GM12878 (cell line): Measurements from ENCODE around the gene LRBA. TPM values are rescaled to one million over a fixed set of nuclear protein-coding genes. Genes with fewer than 3 reads are reported as not detected.

ENCODE experiments used
- ATAC-seq: fragments of 200-7000 bp; cut with Tn5 transposase; 3 replicates; pipeline ENCODE4 v1.9.1; 2020; ENCODE audit warnings: mild to moderate bottlenecking, moderate library complexity
- BruUV-seq: library from RNA; stranded (reverse); fragments of 400-500 nt; replicated peaks from 2 replicates; lab custom pipeline; 2021; lab: Mats Ljungman, UMichigan
- CTCF ChIA-PET: fragments of 300-600 bp; sonication (Branson Sonifier 250); formaldehyde crosslinking; extraction: SDS; loops from one replicate; lab custom pipeline; 2021; ENCODE audit warnings: inconsistent platforms; lab: Yijun Ruan, JAX
- POLR2A ChIA-PET: fragments of 350-600 bp; formaldehyde crosslinking; extraction: SDS; loops from one replicate; lab custom pipeline; 2021; ENCODE audit warnings: inconsistent platforms; lab: Charles Lee
- RAD21 ChIA-PET: fragments of 300-600 bp; sonication (Branson Sonifier 250); formaldehyde crosslinking; loops from one replicate; lab custom pipeline; 2023; ENCODE audit warnings: antibody characterized with exemption; ENCODE audit not compliant: unreplicated experiment; lab: Charles Lee
- SMC1A ChIA-PET: fragments of 300-600 bp; sonication (Branson Sonifier 250); formaldehyde crosslinking; loops from one replicate; lab custom pipeline; 2023; ENCODE audit not compliant: unreplicated experiment, uncharacterized antibody; lab: Charles Lee
- DNase-seq: peaks from one replicate; pipeline ENCODE4 v3.0.0-alpha.2; 2011; ENCODE audit warnings: low read depth, low spot score
- FAIRE-seq: peaks from 3 replicates; lab custom pipeline; 2011; peaks lifted over from hg19 to GRCh38; lab: Jason Lieb, UNC
- H2AFZ ChIP-seq: 2 replicates; pipeline ENCODE4 v1.6.0; 2011; ENCODE audit warnings: low read depth, low read length, control low read depth; ENCODE audit not compliant: control insufficient read depth
- H3K27ac ChIP-seq: 2 replicates; pipeline ENCODE4 v1.5.1; 2011; ENCODE audit warnings: control low read depth; ENCODE audit not compliant: control insufficient read depth, insufficient read depth
- H3K27me3 ChIP-seq, 2 experiments: replicated peaks in 1 of 2; 2 replicates each; pipeline versions ENCODE4 v1.6.0 to v1.6.1; 2011; ENCODE audit warnings: low read length in 1 of 2; ENCODE audit not compliant: control insufficient read depth in 2 of 2, insufficient read depth in 2 of 2
- H3K36me3 ChIP-seq, 2 experiments: 2 replicates each; pipeline ENCODE4 v1.5.1; 2011; ENCODE audit warnings: low read length in 1 of 2; ENCODE audit not compliant: control insufficient read depth in 2 of 2, insufficient read depth in 2 of 2
- H3K4me1 ChIP-seq: 2 replicates; pipeline ENCODE4 v1.6.1; 2011; ENCODE audit warnings: mild to moderate bottlenecking, low read length, moderate library complexity, mixed read lengths; ENCODE audit not compliant: control insufficient read depth, insufficient read depth
- H3K4me2 ChIP-seq: 2 replicates; pipeline ENCODE4 v1.6.0; 2011; ENCODE audit warnings: control low read depth; ENCODE audit not compliant: control insufficient read depth, insufficient read depth
- H3K4me3 ChIP-seq: fragments of 200-600 bp; sonication (generic); 2 replicates; pipeline ENCODE4 v1.5.1; 2016
- H3K79me2 ChIP-seq: 2 replicates; pipeline ENCODE4 v1.6.0; 2011; ENCODE audit warnings: low read length; ENCODE audit not compliant: control insufficient read depth, insufficient read depth
- H3K9ac ChIP-seq: 2 replicates; pipeline ENCODE4 v1.8.0; 2011; ENCODE audit warnings: low read length, control low read depth, mixed read lengths; ENCODE audit not compliant: control insufficient read depth, insufficient read depth
- H3K9me3 ChIP-seq: replicated peaks from 3 replicates; pipeline ENCODE4 v1.5.1; 2011; ENCODE audit warnings: mild to moderate bottlenecking, low read length; ENCODE audit not compliant: control insufficient read depth, insufficient read depth
- H4K20me1 ChIP-seq: 2 replicates; pipeline ENCODE4 v1.6.0; 2011; ENCODE audit not compliant: control insufficient read depth, insufficient read depth
- BRCA1 ChIP-seq: IDR thresholded peaks from 2 replicates; pipeline ENCODE4 v1.6.1; 2011; ENCODE audit warnings: low read depth, low read length, improper control_type of control experiment
- ETV6 ChIP-seq, 2 experiments: fragments of 450-650 bp in 1 of 2; IDR thresholded peaks in 1 of 2; conservative IDR thresholded peaks in 1 of 2; 2 replicates each; pipeline ENCODE4 v1.6.1; 2014; ENCODE audit warnings: antibody characterized with exemption in 1 of 2, borderline replicate concordance in 1 of 2, low read depth in 1 of 2, mild to moderate bottlenecking in 1 of 2, moderate library complexity in 1 of 2
- GABPA ChIP-seq: IDR thresholded peaks from 2 replicates; pipeline ENCODE4 v1.6.1; 2014; ENCODE audit warnings: antibody characterized with exemption, low read depth, mild to moderate bottlenecking, inconsistent platforms
- HDGF ChIP-seq: fragments of 450-650 bp; IDR thresholded peaks from 2 replicates; pipeline ENCODE4 v1.6.1; 2016; ENCODE audit warnings: antibody characterized with exemption
- MYC ChIP-seq: IDR thresholded peaks from 2 replicates; pipeline ENCODE4 v1.6.1; 2011; ENCODE audit warnings: mild to moderate bottlenecking, low read length, moderate library complexity, inconsistent platforms; ENCODE audit not compliant: insufficient read depth, insufficient replicate concordance, insufficient read length, severe bottlenecking
- NFIC ChIP-seq: IDR thresholded peaks from 2 replicates; pipeline ENCODE4 v1.6.1; 2012; ENCODE audit warnings: low read depth, mild to moderate bottlenecking, inconsistent platforms, low read length, moderate library complexity
- RBBP5 ChIP-seq: fragments of 200-600 bp; sonication (generic); conservative IDR thresholded peaks from 2 replicates; pipeline ENCODE4 v1.6.1; 2016
- SIN3A ChIP-seq: IDR thresholded peaks from 2 replicates; pipeline ENCODE4 v1.6.1; 2012; ENCODE audit warnings: low read depth, low read length, improper control_type of control experiment
- SIX5 ChIP-seq: IDR thresholded peaks from 2 replicates; pipeline ENCODE4 v1.6.1; 2011; ENCODE audit warnings: mild to moderate bottlenecking, low read depth, low read length, moderate library complexity; ENCODE audit not compliant: severe bottlenecking
- WGBS: methylation state at CpG from one replicate; pipeline ENCODE4 v1.1.6; 2016; ENCODE audit warnings: low lambda C conversion rate; ENCODE audit not compliant: insufficient replicate concordance, insufficient coverage; ENCODE audit errors: missing lambda C conversion rate; 5-methylcytosine and 5-hydroxymethylcytosine counted together
- in situ Hi-C: fragments of 300-500 bp; cut with MboI; formaldehyde crosslinking; loops from 9 replicates; pipeline ENCODE4 v1.14.3; 2018; ENCODE audit warnings: mixed read lengths
- intact Hi-C: fragments of 100-400 bp; cut with micrococcal nuclease; formaldehyde crosslinking; loops from one replicate; pipeline ENCODE4 v1.14.2; 2022; ENCODE audit not compliant: unreplicated experiment
- polyA plus RNA-seq, 11 experiments: library from polyadenylated mRNA; depleted of rRNA in 4 of 11; unstranded in 6 of 11; stranded (reverse) in 5 of 11; fragments of >200 nt; fragmentation: Nextera tagmentation in 4 of 11; fragmentation: Illumina TruSeq in 1 of 11; extraction: Ambion mirVana in 4 of 11; extraction: Trizol in 1 of 11; gene quantifications; 1 replicate in 1 of 11; 2 replicates in 10 of 11; pipeline versions ENCODE4 v1.2.1 to v1.2.3, GENCODE V29; 2011 to 2016; ENCODE audit warnings: inconsistent platforms in 2 of 11, missing spikeins in 2 of 11, low read depth in 1 of 11
- total RNA-seq, 4 experiments: library from RNA; depleted of rRNA in 3 of 4; stranded (reverse); fragments of >200 nt in 3 of 4; fragmentation: Illumina TruSeq in 1 of 4; extraction: Trizol in 1 of 4; gene quantifications; 2 replicates each; pipeline versions ENCODE4 v1.2.1 to v1.2.3, GENCODE V29; 2013 to 2021
- TF ChIP-seq, protein P1 (sequence below): fragments of 450-650 bp; IDR thresholded peaks from 2 replicates; pipeline ENCODE4 v1.6.1; 2017; ENCODE audit warnings: mild to moderate bottlenecking, low read depth, inconsistent platforms; ENCODE audit not compliant: poor library complexity, severe bottlenecking
- TF ChIP-seq, protein P2 (sequence below): fragments of 450-650 bp; IDR thresholded peaks from 2 replicates; pipeline ENCODE4 v1.6.1; 2017; ENCODE audit warnings: mild to moderate bottlenecking, moderate library complexity
- TF ChIP-seq, protein P3 (sequence below): fragments of 150-350 bp; IDR thresholded peaks from 2 replicates; pipeline ENCODE4 v1.6.1; 2016; ENCODE audit warnings: low read depth, low read length

Gene LRBA
- total and polyA plus RNA-seq, 10 of the 15 experiments (the other 5 are each of a cell fraction or from before 2014, with no cell fraction given): 20.3 to 93.4 (median 55.0) TPM

DNA sequence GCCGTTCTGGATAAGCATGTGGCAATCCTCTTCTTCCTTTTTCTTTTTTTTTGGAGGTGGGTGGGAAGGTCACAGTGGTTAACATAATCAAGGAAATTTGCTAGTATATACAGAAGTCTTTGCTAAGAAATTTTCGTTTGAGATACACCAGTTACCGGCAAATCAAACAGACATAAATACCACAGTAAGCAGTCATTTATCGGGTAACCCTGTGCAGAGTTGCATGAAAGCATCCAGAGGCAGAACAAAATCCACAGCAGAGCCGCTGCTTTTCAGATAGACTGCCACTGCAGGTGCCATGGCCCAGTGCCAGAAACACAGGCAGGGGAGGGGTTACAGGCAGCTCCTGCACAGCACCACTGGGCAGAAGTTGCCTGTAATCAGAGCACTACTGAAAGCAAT, 612.2 kb downstream of the LRBA start:
- SMC1A ChIA-PET: interaction anchor here (1.3 kb wide), 1 partner anchor 18 kb away, joined by 3 read pairs; no protein-coding TSS in a partner anchor
- WGBS: 48% methylated on average over 5 of the region's 5 CpGs
- no peaks in the 10 kb centered on the region for H3K9me3 ChIP-seq
- RAD21 ChIA-PET: no interaction called here
- H3K79me2 ChIP-seq: no peaks in the 10 kb centered on the region
- DNase-seq: no peak
- FAIRE-seq: no peak
- no peaks in the 10 kb centered on the region for H4K20me1 ChIP-seq
- intact Hi-C loops (no loop called here), in situ Hi-C loops (no loop called here)
- no TSS peak for BruUV-seq
- peaks cover 1 to 3% of the 10 kb centered on the region in 2 experiments; a peak in 1 of 4 replicates for H3K36me3 ChIP-seq
- peak; percentile 60 for ATAC-seq
- no peaks in the 10 kb centered on the region for H3K27me3 ChIP-seq
- CTCF ChIA-PET: no interaction called here
- no peaks in the 10 kb centered on the region for H3K4me1 ChIP-seq
- no peak overlapping the region for H3K9ac ChIP-seq
- POLR2A ChIA-PET: no interaction called here
- H2AFZ ChIP-seq: no peak overlapping the region
- H3K27ac ChIP-seq: no peak overlapping the region
- H3K4me3 ChIP-seq: no peak overlapping the region
- H3K4me2 ChIP-seq: no peak overlapping the region
- TF ChIP-seq, protein P1, sequence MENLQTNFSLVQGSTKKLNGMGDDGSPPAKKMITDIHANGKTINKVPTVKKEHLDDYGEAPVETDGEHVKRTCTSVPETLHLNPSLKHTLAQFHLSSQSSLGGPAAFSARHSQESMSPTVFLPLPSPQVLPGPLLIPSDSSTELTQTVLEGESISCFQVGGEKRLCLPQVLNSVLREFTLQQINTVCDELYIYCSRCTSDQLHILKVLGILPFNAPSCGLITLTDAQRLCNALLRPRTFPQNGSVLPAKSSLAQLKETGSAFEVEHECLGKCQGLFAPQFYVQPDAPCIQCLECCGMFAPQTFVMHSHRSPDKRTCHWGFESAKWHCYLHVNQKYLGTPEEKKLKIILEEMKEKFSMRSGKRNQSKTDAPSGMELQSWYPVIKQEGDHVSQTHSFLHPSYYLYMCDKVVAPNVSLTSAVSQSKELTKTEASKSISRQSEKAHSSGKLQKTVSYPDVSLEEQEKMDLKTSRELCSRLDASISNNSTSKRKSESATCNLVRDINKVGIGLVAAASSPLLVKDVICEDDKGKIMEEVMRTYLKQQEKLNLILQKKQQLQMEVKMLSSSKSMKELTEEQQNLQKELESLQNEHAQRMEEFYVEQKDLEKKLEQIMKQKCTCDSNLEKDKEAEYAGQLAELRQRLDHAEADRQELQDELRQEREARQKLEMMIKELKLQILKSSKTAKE: no peak
- TF ChIP-seq SIN3A (no peak), BRCA1 (no peak), ETV6 (conservative IDR thresholded peaks at IDR 0.05 in 1 of 2, IDR thresholded peaks at IDR 0.05 in 1 of 2; ENCODE audit: borderline replicate concordance in 1 of 2, low read depth in 1 of 2) (no peak), RBBP5 (no peak), SIX5 (no peak), NFIC (no peak), GABPA (no peak), HDGF (no peak), MYC (no peak)
- TF ChIP-seq, protein P2, sequence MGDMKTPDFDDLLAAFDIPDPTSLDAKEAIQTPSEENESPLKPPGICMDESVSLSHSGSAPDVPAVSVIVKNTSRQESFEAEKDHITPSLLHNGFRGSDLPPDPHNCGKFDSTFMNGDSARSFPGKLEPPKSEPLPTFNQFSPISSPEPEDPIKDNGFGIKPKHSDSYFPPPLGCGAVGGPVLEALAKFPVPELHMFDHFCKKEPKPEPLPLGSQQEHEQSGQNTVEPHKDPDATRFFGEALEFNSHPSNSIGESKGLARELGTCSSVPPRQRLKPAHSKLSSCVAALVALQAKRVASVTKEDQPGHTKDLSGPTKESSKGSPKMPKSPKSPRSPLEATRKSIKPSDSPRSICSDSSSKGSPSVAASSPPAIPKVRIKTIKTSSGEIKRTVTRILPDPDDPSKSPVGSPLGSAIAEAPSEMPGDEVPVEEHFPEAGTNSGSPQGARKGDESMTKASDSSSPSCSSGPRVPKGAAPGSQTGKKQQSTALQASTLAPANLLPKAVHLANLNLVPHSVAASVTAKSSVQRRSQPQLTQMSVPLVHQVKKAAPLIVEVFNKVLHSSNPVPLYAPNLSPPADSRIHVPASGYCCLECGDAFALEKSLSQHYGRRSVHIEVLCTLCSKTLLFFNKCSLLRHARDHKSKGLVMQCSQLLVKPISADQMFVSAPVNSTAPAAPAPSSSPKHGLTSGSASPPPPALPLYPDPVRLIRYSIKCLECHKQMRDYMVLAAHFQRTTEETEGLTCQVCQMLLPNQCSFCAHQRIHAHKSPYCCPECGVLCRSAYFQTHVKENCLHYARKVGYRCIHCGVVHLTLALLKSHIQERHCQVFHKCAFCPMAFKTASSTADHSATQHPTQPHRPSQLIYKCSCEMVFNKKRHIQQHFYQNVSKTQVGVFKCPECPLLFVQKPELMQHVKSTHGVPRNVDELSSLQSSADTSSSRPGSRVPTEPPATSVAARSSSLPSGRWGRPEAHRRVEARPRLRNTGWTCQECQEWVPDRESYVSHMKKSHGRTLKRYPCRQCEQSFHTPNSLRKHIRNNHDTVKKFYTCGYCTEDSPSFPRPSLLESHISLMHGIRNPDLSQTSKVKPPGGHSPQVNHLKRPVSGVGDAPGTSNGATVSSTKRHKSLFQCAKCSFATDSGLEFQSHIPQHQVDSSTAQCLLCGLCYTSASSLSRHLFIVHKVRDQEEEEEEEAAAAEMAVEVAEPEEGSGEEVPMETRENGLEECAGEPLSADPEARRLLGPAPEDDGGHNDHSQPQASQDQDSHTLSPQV: no peak
- TF ChIP-seq, protein P3, sequence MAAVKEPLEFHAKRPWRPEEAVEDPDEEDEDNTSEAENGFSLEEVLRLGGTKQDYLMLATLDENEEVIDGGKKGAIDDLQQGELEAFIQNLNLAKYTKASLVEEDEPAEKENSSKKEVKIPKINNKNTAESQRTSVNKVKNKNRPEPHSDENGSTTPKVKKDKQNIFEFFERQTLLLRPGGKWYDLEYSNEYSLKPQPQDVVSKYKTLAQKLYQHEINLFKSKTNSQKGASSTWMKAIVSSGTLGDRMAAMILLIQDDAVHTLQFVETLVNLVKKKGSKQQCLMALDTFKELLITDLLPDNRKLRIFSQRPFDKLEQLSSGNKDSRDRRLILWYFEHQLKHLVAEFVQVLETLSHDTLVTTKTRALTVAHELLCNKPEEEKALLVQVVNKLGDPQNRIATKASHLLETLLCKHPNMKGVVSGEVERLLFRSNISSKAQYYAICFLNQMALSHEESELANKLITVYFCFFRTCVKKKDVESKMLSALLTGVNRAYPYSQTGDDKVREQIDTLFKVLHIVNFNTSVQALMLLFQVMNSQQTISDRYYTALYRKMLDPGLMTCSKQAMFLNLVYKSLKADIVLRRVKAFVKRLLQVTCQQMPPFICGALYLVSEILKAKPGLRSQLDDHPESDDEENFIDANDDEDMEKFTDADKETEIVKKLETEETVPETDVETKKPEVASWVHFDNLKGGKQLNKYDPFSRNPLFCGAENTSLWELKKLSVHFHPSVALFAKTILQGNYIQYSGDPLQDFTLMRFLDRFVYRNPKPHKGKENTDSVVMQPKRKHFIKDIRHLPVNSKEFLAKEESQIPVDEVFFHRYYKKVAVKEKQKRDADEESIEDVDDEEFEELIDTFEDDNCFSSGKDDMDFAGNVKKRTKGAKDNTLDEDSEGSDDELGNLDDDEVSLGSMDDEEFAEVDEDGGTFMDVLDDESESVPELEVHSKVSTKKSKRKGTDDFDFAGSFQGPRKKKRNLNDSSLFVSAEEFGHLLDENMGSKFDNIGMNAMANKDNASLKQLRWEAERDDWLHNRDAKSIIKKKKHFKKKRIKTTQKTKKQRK: no peak
